Stimulated activated CD4-positive, alpha-beta T cell treated with anti-CD3 and anti-CD28 coated beads, Interleukin-15, amount 100 ng/mL, for 1 hour (primary cell): ENCODE results near the gene DCTN1.
"Not testable (repeated sequence)": the region's sequence is repeated elsewhere in the genome, so short reads cannot be mapped to it uniquely, and the experiment has no call there.

Experiments
- DNase-seq, 2 donors: peaks; one replicate each; pipeline ENCODE4 v3.0.0-alpha.2; 2020; ENCODE audit warnings: low read depth in 1 of 2, low spot score in 1 of 2

Gene DCTN1

DNA sequence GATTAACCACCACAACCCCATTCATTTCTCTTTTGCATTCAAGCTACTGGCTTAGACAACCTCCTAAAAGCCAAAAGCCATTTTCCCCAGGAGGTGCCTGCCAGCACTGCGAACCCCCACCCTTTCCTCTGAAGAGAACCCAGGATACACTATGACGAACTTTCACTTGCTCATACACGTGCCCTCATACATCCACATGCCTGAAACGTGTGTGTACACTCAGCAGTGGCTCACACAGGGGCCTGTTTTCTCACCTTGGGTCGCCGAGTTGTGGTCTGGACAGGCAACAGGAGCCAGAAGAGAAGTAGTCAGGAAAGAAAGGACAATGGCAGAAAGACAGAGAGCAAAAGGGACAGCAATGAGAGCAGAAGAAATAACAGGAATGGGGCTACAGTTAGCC, 7.4 kb downstream of the DCTN1 start:
- no peak for DNase-seq

DNA sequence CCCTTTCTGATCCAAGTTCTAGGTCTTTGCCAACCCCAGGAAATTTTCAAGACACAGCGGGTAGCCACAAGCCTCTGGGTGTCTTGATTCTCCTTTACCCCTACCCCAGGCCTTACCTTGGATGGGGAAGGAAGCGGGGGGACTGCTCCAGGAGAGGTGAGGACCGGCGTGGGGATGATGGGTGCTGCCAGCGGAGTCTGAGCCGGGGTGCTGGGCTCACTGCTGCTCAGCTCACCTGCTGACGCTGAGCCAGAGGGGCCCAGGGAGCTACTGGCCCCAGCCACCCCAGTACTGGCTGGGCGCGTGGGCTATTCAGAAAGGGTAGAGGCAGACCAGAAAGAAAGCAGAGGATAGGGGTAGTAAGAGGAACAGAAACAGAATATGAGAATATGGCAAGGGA, 8.7 kb downstream of the DCTN1 start:
- DNase-seq: no peak

DNA sequence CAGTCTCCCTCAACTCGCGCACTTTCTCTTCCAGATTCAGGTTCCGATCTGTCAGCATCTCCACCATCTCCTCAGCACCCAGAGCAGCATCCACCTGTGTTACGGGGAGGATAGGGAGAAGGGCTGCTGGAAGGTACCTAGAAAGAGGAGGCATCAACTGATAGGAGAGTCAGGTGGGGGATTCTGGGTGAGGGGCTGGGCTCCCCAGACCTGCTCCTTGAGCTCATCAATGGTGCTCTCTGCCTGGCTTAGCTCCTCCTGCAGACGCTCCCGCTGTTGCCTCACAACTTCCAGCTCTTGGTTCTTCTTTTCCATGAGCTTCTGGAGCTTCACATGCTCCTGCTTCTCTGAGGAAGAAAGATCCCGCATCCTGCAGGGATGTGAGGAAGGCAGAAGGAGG, 10.1 kb downstream of the DCTN1 start:
- no peak for DNase-seq

DNA sequence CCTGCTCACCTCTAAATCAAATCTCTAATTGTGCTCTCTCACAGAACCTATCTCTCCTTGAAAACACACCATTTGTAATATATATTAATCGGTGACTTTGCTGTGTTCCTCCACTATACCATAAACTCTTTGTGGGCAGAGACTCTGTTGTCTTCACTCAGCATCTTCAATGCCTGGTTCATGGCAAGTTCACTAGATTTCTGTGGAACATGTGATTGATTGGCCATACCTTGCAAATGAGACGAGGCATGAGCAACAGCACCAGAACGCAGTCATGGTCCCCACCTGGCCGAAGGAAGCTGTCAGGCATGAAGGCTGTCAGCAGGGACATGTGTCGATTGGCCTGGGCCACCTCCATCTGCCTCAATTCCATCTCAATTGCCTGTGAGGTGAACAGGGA, 11.6 kb downstream of the DCTN1 start:
- no peak for DNase-seq

DNA sequence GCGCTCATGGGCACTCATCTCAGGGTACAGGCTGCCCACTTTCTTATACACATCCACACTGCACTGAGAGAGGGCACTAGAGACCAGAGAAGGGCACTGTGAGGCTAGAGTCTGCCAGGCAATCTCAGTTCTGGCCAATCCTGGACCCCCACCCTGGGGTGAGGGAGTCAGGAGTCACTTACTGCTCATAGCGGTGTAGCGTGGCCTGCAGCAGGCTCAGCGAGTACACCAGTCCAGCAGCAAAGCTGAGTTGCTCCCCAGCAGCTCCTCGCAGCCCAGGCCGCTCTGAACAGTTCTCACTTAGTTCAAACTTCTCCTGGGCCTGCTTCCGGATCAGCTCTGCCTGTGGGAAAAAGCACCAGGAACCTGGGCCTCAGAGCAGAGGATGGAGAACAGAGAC, 12.3 kb downstream of the DCTN1 start:
- no peak for DNase-seq

DNA sequence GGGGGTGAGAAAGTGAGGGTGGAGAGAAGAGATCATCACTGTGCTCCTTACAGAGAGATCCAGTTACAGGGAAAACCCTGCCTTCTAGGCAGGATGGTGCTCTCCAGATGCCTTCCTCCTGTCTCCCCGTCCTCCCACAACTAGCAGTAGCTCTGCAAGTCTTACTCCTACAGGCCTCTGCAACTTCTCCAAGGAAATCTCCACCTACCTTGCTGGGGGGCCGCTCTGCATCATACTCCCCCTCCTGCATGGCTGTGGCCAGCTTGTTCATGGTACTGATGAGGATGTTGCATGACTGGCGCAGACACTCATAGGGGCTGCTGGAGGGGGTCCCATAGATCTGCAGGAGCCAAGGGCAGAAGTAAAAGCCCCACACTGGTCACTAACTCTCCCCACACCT, 14.1 kb downstream of the DCTN1 start:
- DNase-seq: no peak

DNA sequence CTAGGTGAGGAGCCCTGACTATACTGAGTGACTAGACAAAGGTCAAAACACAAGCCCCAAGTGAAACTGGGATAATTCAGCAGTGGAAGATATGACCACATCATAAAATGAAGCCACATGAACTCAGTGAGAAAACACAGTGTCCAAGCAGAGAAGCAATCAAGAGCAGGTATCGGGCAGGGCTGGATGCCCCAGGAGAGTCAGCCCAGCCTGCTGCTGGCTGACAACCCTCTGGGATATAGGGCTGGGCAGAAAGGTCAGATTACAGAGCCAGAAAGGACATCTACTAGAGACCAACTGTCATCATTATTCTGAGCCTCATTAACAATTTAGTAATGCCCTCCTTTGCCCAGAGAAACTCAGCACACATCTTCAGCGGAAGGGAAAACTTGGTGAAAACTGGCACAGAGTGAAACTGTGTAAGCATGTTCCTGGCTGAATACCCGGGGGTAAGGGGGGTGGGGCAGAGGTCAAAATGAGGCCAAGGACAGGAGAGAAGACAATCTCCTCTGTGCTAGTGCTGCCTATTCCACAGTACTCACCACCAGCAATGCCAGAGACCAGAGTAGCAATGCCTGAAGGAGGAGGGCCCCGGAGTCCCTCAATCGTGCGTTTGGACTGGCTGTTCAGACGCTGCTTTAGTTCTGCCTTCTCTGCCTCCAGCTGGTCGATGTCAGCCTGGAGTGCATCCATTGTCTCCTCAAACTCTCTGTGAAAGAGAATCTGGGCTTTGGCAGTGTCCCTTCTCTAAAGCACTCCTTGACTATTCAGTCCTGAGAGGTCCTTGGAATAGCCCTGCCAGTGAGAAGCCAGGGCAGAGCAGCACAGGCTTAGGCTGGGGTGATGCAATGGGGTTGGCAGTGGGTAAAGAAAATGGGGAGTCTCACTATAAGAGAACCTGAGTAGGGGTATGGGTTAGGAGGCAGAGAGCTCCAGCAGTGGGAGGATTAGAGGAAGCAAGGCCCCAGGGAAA, 15.3 kb downstream of the DCTN1 start:
- DNase-seq: no peak

DNA sequence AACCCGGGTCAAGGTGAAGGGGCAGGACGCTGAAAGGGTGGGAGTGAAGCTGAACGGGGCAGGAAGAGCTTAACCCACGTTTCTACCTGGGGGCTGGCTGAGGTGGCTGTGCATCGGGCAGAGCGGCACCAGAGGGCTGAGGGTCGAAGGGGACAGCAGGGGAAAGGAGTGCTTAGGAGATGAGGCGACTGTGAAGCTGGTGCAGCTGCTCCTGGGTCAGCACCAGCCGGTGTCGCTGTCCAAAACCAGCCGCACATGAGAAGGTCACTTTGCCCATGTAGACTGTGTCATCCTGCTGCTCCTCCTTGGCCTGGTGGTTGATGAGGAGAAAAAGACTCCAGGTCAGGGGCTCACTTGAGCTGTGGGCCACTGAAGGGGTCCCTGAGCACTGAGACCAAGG, 18.8 kb downstream of the DCTN1 start:
- no peak for DNase-seq

DNA sequence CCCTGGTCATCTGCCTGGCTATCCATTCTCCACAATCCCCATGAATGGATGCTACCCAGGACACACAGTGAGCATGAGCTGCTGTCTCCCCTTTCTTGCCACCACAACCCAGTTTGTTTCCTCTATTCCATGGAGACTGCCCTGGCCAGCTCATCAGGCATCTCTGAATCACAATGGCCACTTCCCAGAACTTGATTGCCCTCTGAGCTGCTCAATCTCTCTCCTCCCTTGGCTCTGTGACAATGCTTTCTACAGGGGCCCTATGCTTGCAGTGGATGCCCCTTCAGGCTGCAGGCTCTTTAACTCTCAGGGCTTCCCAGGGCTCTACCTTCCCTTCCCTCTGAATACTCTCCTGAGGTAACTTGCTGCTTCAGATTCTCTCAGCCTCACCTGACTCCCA, 22.5 kb downstream of the DCTN1 start:
- no peak for DNase-seq

DNA sequence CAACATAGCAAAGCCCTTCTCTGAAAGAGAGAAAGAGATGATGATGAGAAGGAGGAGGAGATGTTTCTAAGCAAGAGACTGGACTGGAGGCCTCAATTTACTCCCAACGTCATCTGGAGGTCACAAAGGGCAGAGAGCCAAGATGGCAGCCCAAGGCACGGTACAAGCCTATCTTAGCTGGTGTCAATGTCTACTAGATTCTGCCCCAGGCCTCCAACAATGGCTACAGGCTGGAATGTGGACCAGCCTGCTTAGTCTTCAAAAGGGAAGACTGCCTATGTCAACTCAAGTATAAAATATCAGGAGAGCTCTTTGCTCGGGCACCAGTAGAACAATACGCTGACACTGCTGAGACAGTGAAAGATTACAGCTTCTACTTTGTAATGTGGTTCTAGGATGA, 30.2 kb downstream of the DCTN1 start:
- no peak for DNase-seq

DNA sequence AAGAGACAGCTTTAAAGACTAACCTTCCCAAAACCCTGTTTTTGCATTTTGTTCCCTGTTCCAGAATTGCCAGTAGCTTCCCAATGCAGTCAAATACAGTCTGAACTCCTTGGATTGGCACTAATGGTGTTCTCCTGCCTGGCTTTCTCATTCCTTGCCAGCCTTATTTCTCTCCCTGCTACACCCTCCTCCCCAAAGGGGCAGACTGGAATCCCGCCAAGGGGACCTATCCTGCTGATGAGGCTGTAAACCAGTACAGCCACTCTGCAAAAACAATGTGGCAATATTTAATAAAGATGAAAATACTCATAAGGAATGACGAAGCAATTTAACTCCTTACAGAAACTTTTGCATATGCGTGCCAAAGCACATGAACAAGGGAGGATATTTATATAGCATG, 32.4 kb downstream of the DCTN1 start:
- no peak for DNase-seq

DNA sequence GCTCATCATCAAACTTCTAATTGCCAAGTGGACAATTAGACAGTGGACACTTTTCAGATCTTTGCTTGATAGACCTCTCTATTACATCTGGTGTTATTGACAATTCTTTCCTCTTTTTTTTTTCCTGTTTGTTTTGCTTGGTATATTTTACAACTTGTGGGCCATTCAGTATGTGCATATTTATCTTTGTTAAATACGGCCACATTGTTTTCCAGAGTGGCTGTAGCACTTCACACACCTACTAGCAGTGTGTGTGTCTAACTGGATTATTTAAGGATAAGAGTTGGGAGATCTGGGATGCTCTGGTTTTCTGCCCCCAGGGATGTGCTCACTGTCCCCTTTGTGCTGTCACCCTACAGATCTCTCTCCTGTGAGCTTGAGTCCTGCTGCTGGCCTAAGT, 32.8 kb downstream of the DCTN1 start:
- no peak for DNase-seq

DNA sequence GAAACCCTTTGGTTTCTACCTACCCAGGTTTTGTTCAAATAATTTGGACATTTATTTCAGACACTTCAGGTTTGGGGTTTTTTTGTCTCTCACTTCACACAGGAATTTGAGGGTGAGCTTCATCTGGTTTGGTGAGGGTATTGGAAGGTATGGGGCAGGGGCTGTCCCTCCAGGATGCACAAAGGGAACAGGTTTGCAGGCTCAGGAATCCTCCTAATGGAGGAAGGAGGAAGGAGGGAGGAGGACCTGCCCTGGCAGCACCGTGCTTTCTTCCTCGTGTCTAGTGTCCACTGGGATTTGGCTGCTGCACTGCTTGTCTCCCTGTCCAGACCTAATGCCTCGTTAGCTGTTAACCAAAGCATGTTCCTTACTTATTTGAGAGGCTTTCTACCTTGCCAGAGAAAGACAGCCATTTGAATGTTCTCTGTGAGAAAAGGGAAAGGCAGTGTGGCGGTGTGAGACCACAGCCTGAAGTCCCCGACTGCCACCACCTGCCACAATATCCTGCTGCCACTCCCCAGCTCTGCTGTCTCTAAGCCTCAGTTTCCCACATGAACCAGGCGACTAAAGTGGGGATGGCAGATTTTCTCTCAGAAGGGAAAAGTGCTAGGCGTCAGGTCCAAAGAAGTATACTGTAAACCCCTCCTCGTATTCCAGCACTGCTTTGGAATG, 34.7 kb downstream of the DCTN1 start:
- no peak for DNase-seq

DNA sequence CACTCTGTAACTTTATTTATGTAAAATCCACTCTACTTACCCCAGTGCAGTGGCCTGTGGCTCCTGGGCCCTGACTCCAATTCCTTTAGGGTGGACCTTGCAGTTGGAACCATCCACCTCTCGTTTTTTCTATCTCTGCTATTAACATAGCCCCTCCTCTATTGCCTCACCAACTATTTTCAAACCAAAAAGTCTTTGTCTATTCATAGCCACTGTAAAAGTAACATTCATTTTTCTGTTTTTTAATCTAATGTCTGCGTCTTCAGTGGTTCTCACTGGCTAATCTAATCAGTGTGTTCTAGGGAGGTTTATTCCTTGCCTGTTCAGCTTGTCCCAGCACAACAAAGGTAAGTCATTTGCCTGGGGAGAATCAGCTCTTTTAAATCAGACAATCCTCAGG, 36.8 kb downstream of the DCTN1 start, which contains the start of gene SLC4A5:
Gene SLC4A5 (minus strand): TSS at position 101 of the 400 bp plus-strand sequence. CDS start 28,393 bp downstream, outside the sequence.
- DNase-seq: no peak

DNA sequence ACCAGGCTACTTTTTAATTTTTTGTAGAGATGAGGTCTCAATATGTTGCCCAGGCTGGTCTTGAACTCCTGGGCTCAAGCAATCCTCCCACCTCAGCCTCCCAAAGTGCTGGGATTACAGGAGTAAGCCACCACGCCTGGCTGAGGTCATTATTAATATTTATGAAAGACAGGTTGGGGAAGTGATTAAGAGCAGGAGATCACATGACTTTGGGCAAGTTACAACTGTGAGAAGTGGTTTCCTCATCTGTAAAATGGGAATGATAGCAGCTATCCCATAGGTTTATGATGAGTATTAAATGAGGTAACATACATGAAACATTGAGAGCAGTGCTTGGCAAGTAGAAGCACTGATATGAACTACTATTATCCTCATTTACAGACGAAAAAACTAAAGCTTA, 43.9 kb downstream of the DCTN1 start:
- not testable (repeated sequence) for DNase-seq

DNA sequence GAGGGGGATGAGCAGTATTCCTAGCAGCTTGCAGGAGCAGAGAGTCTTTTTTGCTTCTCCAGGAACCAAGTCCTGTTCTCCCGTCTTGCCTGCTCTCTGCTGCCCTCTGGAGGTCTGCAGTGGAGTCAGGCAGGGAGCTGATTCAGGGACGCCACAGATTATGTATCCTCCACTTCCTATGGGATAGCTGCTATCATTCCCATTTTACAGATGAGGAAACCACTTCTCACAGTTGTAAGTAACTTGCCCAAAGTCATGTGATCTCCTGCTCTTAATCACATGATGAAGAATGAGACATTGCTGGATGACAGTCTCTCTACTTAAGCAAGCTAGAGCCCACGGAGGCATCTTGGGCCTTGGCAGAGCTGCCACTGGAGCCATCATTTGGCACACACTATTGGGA, 45.2 kb downstream of the DCTN1 start:
- peak; percentile 48 to 61 for DNase-seq

DNA sequence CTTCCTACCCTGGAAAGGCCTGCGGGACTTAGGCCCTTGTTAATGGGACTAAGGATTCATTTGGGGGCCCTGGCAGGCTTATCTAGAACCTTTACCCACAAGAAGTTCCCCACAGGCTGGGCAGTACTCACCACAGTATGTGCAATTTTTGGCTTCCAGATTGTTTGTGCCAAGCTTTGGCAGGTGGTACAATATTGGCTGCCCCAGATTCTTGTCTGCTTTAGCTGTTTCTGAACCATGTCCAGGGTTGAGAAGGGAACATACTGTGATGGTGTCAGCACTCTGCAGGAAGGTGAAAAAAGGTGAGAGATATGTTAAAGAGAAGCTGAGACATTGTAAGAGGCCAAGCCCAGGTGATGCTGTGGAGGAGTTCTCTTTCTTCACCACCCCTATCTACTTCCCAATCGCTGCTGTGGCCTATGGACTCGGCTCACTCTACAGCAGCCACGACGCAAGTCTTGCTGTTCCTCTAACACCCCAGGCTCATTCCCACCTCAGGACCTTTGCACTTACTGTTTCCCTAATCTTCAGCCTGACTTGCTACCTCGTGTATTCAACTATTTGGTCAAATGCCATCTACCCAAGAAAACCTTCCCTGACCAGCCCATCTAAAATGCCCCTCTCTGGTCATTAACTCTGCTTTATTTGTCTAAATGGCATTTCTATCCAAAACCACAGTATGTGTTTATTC, 46.1 kb downstream of the DCTN1 start:
- DNase-seq: no peak

DNA sequence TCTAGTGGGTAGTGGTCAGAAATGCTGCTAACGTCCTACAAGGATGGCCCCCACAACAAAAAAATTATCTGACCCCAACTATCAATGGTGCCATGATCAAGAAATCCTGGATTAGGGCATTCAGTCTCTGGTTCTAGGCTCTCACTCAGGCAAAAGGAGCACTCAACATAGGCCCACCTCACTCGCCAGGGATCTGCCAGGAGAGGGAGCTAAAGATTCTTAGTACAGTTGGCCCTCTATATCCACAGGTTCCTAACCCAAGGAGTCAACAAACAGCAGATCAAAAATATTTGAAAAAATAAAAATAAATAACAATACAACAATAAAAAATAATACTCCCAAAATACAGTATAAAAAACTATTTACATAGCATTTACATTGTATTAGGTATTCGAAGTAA, 46.9 kb downstream of the DCTN1 start:
- DNase-seq: no peak

DNA sequence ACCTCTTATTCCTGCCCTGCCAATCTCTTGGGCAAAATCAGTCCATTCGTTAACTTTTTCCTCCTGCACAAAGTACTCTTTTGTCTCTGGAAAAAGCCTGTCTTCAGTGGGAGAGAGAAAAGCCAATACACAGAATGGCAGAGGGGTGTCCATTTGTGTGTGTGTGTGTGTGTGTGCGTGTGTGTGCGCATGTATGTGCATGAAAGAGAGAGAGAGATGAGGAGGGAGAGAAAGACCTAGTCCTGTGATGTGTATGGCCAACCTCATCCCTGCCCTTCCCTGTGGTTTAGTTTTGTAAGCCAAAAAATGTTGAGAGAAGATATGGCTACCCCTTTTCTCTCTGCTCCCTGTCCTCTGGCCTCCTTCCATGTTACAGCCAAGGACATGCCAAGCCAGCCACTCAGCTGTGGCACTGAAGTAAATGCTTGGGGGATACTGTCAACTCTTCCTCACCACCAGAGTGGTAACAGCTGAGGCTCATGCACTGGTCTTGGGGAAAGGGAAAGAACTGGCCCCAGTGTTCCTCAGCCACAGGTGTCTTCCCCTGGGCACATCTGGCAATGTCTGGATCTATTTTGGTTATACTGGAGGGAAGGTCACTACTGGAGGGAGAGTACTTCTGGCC, 47.4 kb downstream of the DCTN1 start:
- DNase-seq: no peak

DNA sequence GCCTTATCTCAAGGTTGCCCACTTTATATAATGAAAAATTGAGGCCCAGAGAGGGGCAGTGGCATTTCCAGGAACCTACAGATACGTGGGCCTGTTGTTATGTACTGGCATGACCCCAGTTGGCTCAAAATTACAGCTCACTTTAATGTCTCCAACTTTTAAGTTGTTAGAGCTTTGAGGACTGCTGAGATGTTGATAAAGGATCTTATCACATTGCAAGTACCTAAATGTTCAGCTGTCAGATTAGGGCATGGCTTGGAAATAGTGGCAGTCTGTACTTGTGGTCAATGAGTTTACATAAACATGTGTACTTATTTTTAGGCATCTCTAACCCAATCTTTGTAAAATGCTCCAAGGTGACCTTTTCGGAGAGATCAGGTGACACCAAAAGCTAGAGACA, 51.5 kb downstream of the DCTN1 start:
- no peak for DNase-seq

DNA sequence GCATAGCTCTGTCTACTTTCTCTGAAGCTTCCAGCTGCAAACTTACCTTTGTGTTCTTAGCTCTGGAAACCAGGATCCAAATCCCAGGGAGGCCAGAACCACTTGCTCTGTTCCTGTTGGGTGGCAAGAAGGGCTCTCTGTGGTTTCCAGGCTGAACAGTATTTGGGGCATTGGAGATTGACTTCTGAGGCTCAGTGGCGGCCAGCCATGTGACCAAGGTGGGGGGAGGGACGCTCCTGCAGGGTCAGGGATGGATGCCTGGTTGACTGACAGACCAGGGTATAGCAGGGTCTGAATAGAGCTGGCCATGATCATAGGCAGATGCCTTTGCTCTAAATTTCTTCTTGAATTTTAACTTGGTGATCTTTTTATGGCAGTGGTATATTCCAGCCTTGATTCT, 52.0 kb downstream of the DCTN1 start:
- no peak for DNase-seq
